ENCODE data around the gene POMC.

POMC gene

DNA sequence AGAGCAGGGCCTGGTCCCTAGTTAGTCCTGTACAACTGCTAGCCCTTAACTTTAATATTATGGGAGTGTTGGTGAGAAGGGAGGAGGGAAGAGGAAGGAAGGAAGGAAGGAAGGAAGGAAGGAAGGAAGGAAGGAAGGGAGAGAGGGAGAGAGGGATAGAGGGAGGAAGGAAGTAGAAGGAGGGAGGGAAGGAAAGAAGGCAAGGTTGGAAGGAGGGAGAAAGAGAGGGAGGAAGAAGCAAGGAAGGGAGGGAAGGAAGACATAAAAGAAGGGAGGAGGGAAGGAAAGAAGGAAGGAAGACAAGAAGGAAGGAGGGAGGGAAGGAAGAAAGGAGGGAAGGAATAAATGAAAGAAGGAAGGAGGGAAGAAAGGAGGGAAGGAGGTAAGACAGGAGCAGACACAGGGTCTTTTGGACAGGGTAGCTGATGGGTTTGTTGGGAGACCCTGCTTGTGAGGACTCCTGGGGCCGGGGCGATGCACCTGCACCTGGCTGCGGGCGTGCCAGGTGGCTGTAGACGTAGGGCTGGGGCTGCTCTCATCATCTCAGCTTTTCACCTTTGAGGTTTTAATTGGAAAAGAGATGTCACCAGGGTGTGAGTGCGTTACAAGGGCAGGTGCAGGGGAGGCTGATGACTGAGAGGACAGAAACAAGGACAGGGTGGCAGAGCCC, 5.9 kb upstream of the POMC start:
- DNase-seq: no peak
- Histone ChIP-seq H3K4me2 (ENCODE audit: insufficient read depth, low read length) (no peak overlapping the region), H3K27ac (ENCODE audit: low read length) (no peak overlapping the region), H3K36me3 (ENCODE audit: insufficient read depth, low read length) (no peaks in the 10 kb centered on the region), H3K9me3 (ENCODE audit: insufficient read depth, low read length, severe bottlenecking) (no peaks in the 10 kb centered on the region), H3K9ac (ENCODE audit: low read depth, low read length) (no peak overlapping the region), H2AFZ (ENCODE audit: low read depth, low read length) (no peak overlapping the region), H3K4me3 (ENCODE audit: low read depth in 1 of 2, low read length in 2 of 2) (no peak overlapping the region), H4K20me1 (ENCODE audit: insufficient read depth, low read length) (no peaks in the 10 kb centered on the region), H3K4me1 (ENCODE audit: insufficient read depth, low read length) (no peaks in the 10 kb centered on the region), H3K27me3 (ENCODE audit: insufficient read depth, low read length, poor library complexity) (peaks cover 3% of the 10 kb centered on the region), H3K79me2 (ENCODE audit: insufficient read depth, low read length) (no peaks in the 10 kb centered on the region)
- no peak for ATAC-seq (ENCODE audit: insufficient read depth, low read depth)
- TF ChIP-seq, protein P1, sequence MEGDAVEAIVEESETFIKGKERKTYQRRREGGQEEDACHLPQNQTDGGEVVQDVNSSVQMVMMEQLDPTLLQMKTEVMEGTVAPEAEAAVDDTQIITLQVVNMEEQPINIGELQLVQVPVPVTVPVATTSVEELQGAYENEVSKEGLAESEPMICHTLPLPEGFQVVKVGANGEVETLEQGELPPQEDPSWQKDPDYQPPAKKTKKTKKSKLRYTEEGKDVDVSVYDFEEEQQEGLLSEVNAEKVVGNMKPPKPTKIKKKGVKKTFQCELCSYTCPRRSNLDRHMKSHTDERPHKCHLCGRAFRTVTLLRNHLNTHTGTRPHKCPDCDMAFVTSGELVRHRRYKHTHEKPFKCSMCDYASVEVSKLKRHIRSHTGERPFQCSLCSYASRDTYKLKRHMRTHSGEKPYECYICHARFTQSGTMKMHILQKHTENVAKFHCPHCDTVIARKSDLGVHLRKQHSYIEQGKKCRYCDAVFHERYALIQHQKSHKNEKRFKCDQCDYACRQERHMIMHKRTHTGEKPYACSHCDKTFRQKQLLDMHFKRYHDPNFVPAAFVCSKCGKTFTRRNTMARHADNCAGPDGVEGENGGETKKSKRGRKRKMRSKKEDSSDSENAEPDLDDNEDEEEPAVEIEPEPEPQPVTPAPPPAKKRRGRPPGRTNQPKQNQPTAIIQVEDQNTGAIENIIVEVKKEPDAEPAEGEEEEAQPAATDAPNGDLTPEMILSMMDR (IDR thresholded peaks at IDR 0.05; ENCODE audit: borderline replicate concordance, extremely low read depth, low read length, poor library complexity, severe bottlenecking): no peak
- TF ChIP-seq EZH2 (IDR thresholded peaks at IDR 0.05; ENCODE audit: borderline replicate concordance, low read depth, low read length, severe bottlenecking): no peak

DNA sequence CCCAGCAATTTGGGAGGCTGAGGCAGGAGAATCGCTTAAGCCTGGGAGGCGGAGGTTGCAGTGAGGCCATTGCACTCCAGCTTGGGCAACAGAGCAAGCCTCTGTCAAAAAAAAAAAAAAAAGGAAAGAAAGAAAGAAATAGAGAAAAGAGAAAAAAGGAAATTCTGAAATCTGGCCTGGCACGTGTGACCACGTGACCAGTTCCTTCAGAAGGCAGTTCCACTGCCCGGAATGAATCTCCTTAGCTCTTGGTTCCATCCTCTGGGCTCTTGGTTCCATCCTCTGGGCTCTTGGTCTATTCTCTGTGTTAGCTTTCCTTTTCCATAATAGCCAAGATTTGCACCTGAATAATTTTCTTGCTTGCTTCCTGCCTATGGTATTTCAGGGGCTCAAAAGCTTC, 5.3 kb upstream of the POMC start:
- ATAC-seq (ENCODE audit: insufficient read depth, low read depth) (no peak), DNase-seq (no peak)
- peaks cover 3% of the 10 kb centered on the region for H3K27me3 ChIP-seq (ENCODE audit: insufficient read depth, low read length, poor library complexity)
- H3K4me2 ChIP-seq (ENCODE audit: insufficient read depth, low read length): no peak overlapping the region
- no peaks in the 10 kb centered on the region for H3K9me3 ChIP-seq (ENCODE audit: insufficient read depth, low read length, severe bottlenecking)
- no peak overlapping the region for H3K4me3 ChIP-seq (ENCODE audit: low read depth in 1 of 2, low read length in 2 of 2)
- no peaks in the 10 kb centered on the region for H4K20me1 ChIP-seq (ENCODE audit: insufficient read depth, low read length)
- TF ChIP-seq, protein P1 (IDR thresholded peaks at IDR 0.05; ENCODE audit: borderline replicate concordance, extremely low read depth, low read length, poor library complexity, severe bottlenecking): no peak
- TF ChIP-seq EZH2 (IDR thresholded peaks at IDR 0.05; ENCODE audit: borderline replicate concordance, low read depth, low read length, severe bottlenecking): no peak
- H2AFZ ChIP-seq (ENCODE audit: low read depth, low read length): no peak overlapping the region
- no peaks in the 10 kb centered on the region for H3K79me2 ChIP-seq (ENCODE audit: insufficient read depth, low read length)
- H3K36me3 ChIP-seq (ENCODE audit: insufficient read depth, low read length): no peaks in the 10 kb centered on the region
- H3K4me1 ChIP-seq (ENCODE audit: insufficient read depth, low read length): no peaks in the 10 kb centered on the region
- H3K27ac ChIP-seq (ENCODE audit: low read length): no peak overlapping the region
- no peak overlapping the region for H3K9ac ChIP-seq (ENCODE audit: low read depth, low read length)

DNA sequence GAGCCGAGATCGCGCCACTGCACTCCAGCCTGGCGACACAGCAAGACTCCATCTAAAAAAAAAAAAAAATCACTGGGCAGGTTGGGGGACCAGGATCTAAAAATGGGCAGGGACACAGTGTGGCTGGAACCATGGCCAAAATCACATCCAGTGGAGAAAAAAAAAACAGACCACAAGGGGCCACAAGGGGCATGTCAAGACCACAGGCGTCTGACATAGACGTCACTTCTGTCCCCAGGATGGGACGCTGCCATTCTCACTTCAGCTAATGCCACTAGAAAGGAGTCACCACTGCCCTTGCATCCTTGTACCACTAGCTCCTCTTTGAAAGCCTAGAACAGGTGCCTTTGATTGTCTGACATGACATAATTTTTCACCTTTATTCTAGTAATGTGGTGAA, 2.5 kb upstream of the POMC start:
- Histone ChIP-seq H3K79me2 (ENCODE audit: insufficient read depth, low read length) (no peaks in the 10 kb centered on the region), H2AFZ (ENCODE audit: low read depth, low read length) (no peak overlapping the region), H3K9me3 (ENCODE audit: insufficient read depth, low read length, severe bottlenecking) (no peaks in the 10 kb centered on the region), H3K4me1 (ENCODE audit: insufficient read depth, low read length) (no peaks in the 10 kb centered on the region), H3K27me3 (ENCODE audit: insufficient read depth, low read length, poor library complexity) (peaks cover 10% of the 10 kb centered on the region), H3K9ac (ENCODE audit: low read depth, low read length) (no peak overlapping the region), H4K20me1 (ENCODE audit: insufficient read depth, low read length) (no peaks in the 10 kb centered on the region), H3K4me2 (ENCODE audit: insufficient read depth, low read length) (no peak overlapping the region), H3K4me3 (ENCODE audit: low read depth in 1 of 2, low read length in 2 of 2) (no peak overlapping the region), H3K36me3 (ENCODE audit: insufficient read depth, low read length) (no peaks in the 10 kb centered on the region), H3K27ac (ENCODE audit: low read length) (no peak overlapping the region)
- TF ChIP-seq EZH2 (IDR thresholded peaks at IDR 0.05; ENCODE audit: borderline replicate concordance, low read depth, low read length, severe bottlenecking): no peak
- TF ChIP-seq, protein P1 (IDR thresholded peaks at IDR 0.05; ENCODE audit: borderline replicate concordance, extremely low read depth, low read length, poor library complexity, severe bottlenecking): no peak
- DNase-seq (no peak), ATAC-seq (ENCODE audit: insufficient read depth, low read depth) (no peak)

Measured in DND-41 (cell line).